HCT116 (cell line): ENCODE measurements around the gene STYXL1. TPM values are rescaled to one million over a fixed set of nuclear protein-coding genes. Genes with fewer than 3 reads are reported as not detected.

Experiments used
- ATAC-seq: fragments of 200-7000 bp; cut with Tn5 transposase; 2 replicates; pipeline ENCODE4 v1.9.1; 2020; ENCODE audit warnings: mild to moderate bottlenecking, moderate library complexity
- BruUV-seq: library from RNA; stranded (reverse); fragments of 400-500 nt; replicated peaks from 2 replicates; lab custom pipeline; 2021; lab: Mats Ljungman, UMichigan
- CTCF ChIA-PET: fragments of 300-600 bp; sonication (Branson Sonifier 250); formaldehyde crosslinking; loops from one replicate; lab custom pipeline; 2021; ENCODE audit warnings: antibody characterized with exemption; lab: Charles Lee
- POLR2A ChIA-PET: fragments of 300-600, 350-600 bp; sonication (Branson Sonifier 250); formaldehyde crosslinking; loops from one replicate; lab custom pipeline; 2021; ENCODE audit warnings: antibody characterized with exemption; lab: Charles Lee
- RAD21 ChIA-PET, 2 experiments: fragments of 300-600 bp; sonication (Branson Sonifier 250); formaldehyde crosslinking; loops; one replicate each; lab custom pipeline; 2023; ENCODE audit warnings: low total read pairs in 2 of 2; ENCODE audit not compliant: uncharacterized antibody in 2 of 2, unreplicated experiment in 2 of 2, low non-redundant PET in 1 of 2; lab: Charles Lee
- DNase-seq: peaks from one replicate; pipeline ENCODE4 v3.0.0-alpha.2; 2010; ENCODE audit warnings: low read depth, low spot score
- H2AFZ ChIP-seq: fragments of 200-600 bp; shearing (Covaris generic), sonication (generic); 2 replicates; pipeline ENCODE4 v1.6.1; 2017; ENCODE audit warnings: low read depth, mixed run types, mixed read lengths, antibody characterized with exemption, low read length; ENCODE audit not compliant: poor library complexity, severe bottlenecking
- H3K27ac ChIP-seq: 2 replicates; pipeline ENCODE4 v1.5.1; 2012; ENCODE audit warnings: low read depth, low read length
- H3K27me3 ChIP-seq: fragments of 200-600 bp; sonication (generic); 2 replicates; pipeline ENCODE4 v1.6.1; 2016; ENCODE audit warnings: mixed run types, low read length, mixed read lengths; ENCODE audit not compliant: insufficient read depth
- H3K36me3 ChIP-seq, 2 experiments: fragments of 200-500 bp in 1 of 2; fragments of 200-600 bp in 1 of 2; sonication (Bioruptor generic) in 1 of 2; sonication (generic) in 1 of 2; 2 replicates each; pipeline versions ENCODE4 v1.5.1 to v1.6.1; 2014 to 2016; ENCODE audit warnings: low read length in 2 of 2, inconsistent platforms in 1 of 2, mixed read lengths in 1 of 2, mixed run types in 1 of 2; ENCODE audit not compliant: insufficient read depth in 2 of 2, control insufficient read depth in 1 of 2
- H3K4me1 ChIP-seq, 2 experiments: fragments of 200-600 bp in 1 of 2; sonication (generic) in 1 of 2; 2 replicates each; pipeline versions ENCODE4 v1.5.1 to v1.6.1; 2012 to 2017; ENCODE audit warnings: low read length in 2 of 2, inconsistent platforms in 1 of 2, mild to moderate bottlenecking in 1 of 2, mixed read lengths in 1 of 2, mixed run types in 1 of 2, moderate library complexity in 1 of 2; ENCODE audit not compliant: insufficient read depth in 2 of 2, control insufficient read depth in 1 of 2
- H3K4me2 ChIP-seq: fragments of 200-600 bp; sonication (generic); 2 replicates; pipeline ENCODE4 v1.6.1; 2017; ENCODE audit warnings: mixed run types, low read length, mixed read lengths
- H3K4me3 ChIP-seq, 2 experiments: fragments of 200-600 bp in 1 of 2; sonication (generic) in 1 of 2; replicated peaks in 1 of 2; 2 replicates each; pipeline ENCODE4 v1.5.1; 2011 to 2016; ENCODE audit warnings: low read length in 2 of 2, control low read depth in 1 of 2, low read depth in 1 of 2, mild to moderate bottlenecking in 1 of 2, mixed read lengths in 1 of 2, mixed run types in 1 of 2
- H3K79me2 ChIP-seq: fragments of 200-600 bp; sonication (generic); 2 replicates; pipeline ENCODE4 v1.6.1; 2017; ENCODE audit warnings: mild to moderate bottlenecking, mixed run types, low read length, moderate library complexity, mixed read lengths; ENCODE audit not compliant: insufficient read depth
- H3K9ac ChIP-seq: fragments of 200-600 bp; sonication (generic); 2 replicates; pipeline ENCODE4 v1.6.1; 2016; ENCODE audit warnings: low read length, mixed read lengths
- H3K9me2 ChIP-seq: fragments of 200-600 bp; sonication (generic), shearing (Covaris generic); 2 replicates; pipeline ENCODE4 v1.6.1; 2017; ENCODE audit warnings: mixed run types, mild to moderate bottlenecking, moderate library complexity; ENCODE audit not compliant: insufficient read depth
- H3K9me3 ChIP-seq, 2 experiments: fragments of 200-500 bp in 1 of 2; fragments of 200-600 bp in 1 of 2; sonication (Bioruptor generic) in 1 of 2; sonication (generic) in 1 of 2; 2 replicates each; pipeline ENCODE4 v1.6.1; 2014 to 2017; ENCODE audit warnings: low read length in 2 of 2, mixed read lengths in 2 of 2, inconsistent platforms in 1 of 2, low read depth in 1 of 2, mild to moderate bottlenecking in 1 of 2, mixed run types in 1 of 2, moderate library complexity in 1 of 2; ENCODE audit not compliant: control insufficient read depth in 1 of 2, insufficient read depth in 1 of 2
- H4K20me1 ChIP-seq: fragments of 200-600 bp; sonication (generic), shearing (Covaris generic); 2 replicates; pipeline ENCODE4 v1.6.1; 2017; ENCODE audit warnings: mixed run types, mild to moderate bottlenecking, moderate library complexity; ENCODE audit not compliant: insufficient read depth
- CBX3 ChIP-seq: IDR thresholded peaks from 2 replicates; pipeline ENCODE4 v1.6.1; 2012; ENCODE audit warnings: low read depth
- CEBPB ChIP-seq: IDR thresholded peaks from 2 replicates; pipeline ENCODE4 v1.6.1; 2012; ENCODE audit warnings: low read depth
- EGR1 ChIP-seq: IDR thresholded peaks from 2 replicates; pipeline ENCODE4 v1.6.1; 2012; ENCODE audit warnings: low read depth
- ELF1 ChIP-seq: IDR thresholded peaks from 2 replicates; pipeline ENCODE4 v1.6.1; 2012; ENCODE audit warnings: low read depth, borderline replicate concordance
- EZH2 ChIP-seq: fragments of 200-600 bp; sonication (generic); IDR thresholded peaks from 2 replicates; pipeline ENCODE4 v1.6.1; 2017; ENCODE audit warnings: antibody characterized with exemption, mixed run types
- EZH2phosphoT487 ChIP-seq: fragments of 200-600 bp; IDR thresholded peaks from 2 replicates; pipeline ENCODE4 v1.6.1; 2018; ENCODE audit warnings: antibody characterized with exemption, borderline replicate concordance
- FOSL1 ChIP-seq: IDR thresholded peaks from 2 replicates; pipeline ENCODE4 v1.6.1; 2012; ENCODE audit warnings: low read depth
- JUND ChIP-seq: IDR thresholded peaks from 2 replicates; pipeline ENCODE4 v1.6.1; 2012
- RAD21 ChIP-seq: IDR thresholded peaks from 2 replicates; pipeline ENCODE4 v1.6.1; 2012; ENCODE audit warnings: low read depth, mild to moderate bottlenecking
- REST ChIP-seq: IDR thresholded peaks from 2 replicates; pipeline ENCODE4 v1.6.1; 2012; ENCODE audit warnings: low read depth
- SIN3A ChIP-seq: IDR thresholded peaks from 2 replicates; pipeline ENCODE4 v1.6.1; 2012; ENCODE audit warnings: low read depth
- SP1 ChIP-seq: IDR thresholded peaks from 2 replicates; pipeline ENCODE4 v1.6.1; 2012; ENCODE audit warnings: low read depth
- SRF ChIP-seq: IDR thresholded peaks from 2 replicates; pipeline ENCODE4 v1.6.1; 2012; ENCODE audit warnings: low read depth
- TCF7L2 ChIP-seq: IDR thresholded peaks from 2 replicates; pipeline ENCODE4 v1.7.0; 2011; ENCODE audit warnings: borderline replicate concordance, inconsistent platforms; ENCODE audit not compliant: insufficient read depth, insufficient read length; ENCODE audit errors: extremely low read depth
- YY1 ChIP-seq: IDR thresholded peaks from 2 replicates; pipeline ENCODE4 v1.6.1; 2011; ENCODE audit warnings: low read length, low read depth, moderate library complexity, mild to moderate bottlenecking; ENCODE audit not compliant: insufficient replicate concordance; ENCODE audit errors: extremely low read depth
- ZNF274 ChIP-seq: fragments of 200-500 bp; sonication (Bioruptor generic); IDR thresholded peaks from 2 replicates; pipeline ENCODE4 v1.6.1; 2014; ENCODE audit warnings: mild to moderate bottlenecking, low read depth, low read length, inconsistent platforms
- intact Hi-C: fragments of 100-400 bp; cut with micrococcal nuclease; formaldehyde crosslinking; loops from 2 replicates; pipeline ENCODE4 v1.10.0; 2022
- total RNA-seq: library from RNA; stranded (reverse); gene quantifications from one replicate; pipeline ENCODE4 v1.2.1, GENCODE V29; 2021; ENCODE audit not compliant: unreplicated experiment
- TF ChIP-seq, protein P1 (sequence below): IDR thresholded peaks from 2 replicates; pipeline ENCODE4 v1.6.1; 2012
- TF ChIP-seq, protein P2 (sequence below), 3 experiments: fragments of 200-600 bp in 1 of 3; sonication (generic) in 1 of 3; IDR thresholded peaks in 2 of 3; conservative IDR thresholded peaks in 1 of 3; 2 replicates each; pipeline ENCODE4 v1.5.1; 2012 to 2017; ENCODE audit warnings: low read depth in 2 of 3, low read length in 2 of 3, antibody characterized with exemption in 1 of 3, borderline replicate concordance in 1 of 3, control low read depth in 1 of 3, mild to moderate bottlenecking in 1 of 3, mixed read lengths in 1 of 3, mixed run types in 1 of 3, moderate library complexity in 1 of 3; ENCODE audit not compliant: insufficient read depth in 1 of 3
- TF ChIP-seq, protein P3 (sequence below): IDR thresholded peaks from 2 replicates; pipeline ENCODE4 v1.6.1; 2012

STYXL1 gene
- total RNA-seq, 1 experiment from 2014 or later = 32.5 TPM

DNA sequence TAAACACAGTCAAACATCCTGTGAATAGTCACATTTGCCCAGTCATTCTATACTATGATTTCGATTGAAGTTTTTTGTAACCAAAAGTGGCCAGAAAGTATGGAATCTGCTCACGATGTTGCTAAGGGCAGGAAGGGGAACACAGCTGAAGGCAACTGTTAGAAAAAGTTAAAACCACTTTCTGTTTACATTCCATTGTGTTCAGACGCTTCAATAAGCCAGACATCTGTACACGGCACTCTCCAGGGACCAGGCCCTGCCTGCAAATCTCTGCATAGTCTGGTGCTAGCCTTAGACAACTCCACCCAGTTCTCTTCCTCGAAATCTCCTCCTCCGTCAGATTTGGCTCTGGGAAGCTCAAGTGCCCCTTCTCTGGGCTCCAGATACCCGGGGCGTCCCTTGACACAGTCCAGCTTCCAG, 36.3 kb downstream of the STYXL1 start:
- CTCF ChIA-PET = interaction anchor here (1.9 kb wide), 1 partner anchor 8 kb away, joined by 8 read pairs; no protein-coding TSS in a partner anchor
- POLR2A ChIA-PET = no interaction called here
- no peak for TF ChIP-seq TCF7L2
- TF ChIP-seq JUND = no peak
- no peak for TF ChIP-seq FOSL1
- TF ChIP-seq ZNF274 = no peak
- no peak for TF ChIP-seq SP1
- no peak for TF ChIP-seq SRF
- TF ChIP-seq EGR1 = no peak
- TF ChIP-seq CBX3 = no peak
- TF ChIP-seq, protein P1, sequence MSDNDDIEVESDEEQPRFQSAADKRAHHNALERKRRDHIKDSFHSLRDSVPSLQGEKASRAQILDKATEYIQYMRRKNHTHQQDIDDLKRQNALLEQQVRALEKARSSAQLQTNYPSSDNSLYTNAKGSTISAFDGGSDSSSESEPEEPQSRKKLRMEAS = no peak
- no peak for TF ChIP-seq RAD21
- no peak for TF ChIP-seq EZH2
- TF ChIP-seq, protein P2, sequence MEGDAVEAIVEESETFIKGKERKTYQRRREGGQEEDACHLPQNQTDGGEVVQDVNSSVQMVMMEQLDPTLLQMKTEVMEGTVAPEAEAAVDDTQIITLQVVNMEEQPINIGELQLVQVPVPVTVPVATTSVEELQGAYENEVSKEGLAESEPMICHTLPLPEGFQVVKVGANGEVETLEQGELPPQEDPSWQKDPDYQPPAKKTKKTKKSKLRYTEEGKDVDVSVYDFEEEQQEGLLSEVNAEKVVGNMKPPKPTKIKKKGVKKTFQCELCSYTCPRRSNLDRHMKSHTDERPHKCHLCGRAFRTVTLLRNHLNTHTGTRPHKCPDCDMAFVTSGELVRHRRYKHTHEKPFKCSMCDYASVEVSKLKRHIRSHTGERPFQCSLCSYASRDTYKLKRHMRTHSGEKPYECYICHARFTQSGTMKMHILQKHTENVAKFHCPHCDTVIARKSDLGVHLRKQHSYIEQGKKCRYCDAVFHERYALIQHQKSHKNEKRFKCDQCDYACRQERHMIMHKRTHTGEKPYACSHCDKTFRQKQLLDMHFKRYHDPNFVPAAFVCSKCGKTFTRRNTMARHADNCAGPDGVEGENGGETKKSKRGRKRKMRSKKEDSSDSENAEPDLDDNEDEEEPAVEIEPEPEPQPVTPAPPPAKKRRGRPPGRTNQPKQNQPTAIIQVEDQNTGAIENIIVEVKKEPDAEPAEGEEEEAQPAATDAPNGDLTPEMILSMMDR (IDR thresholded peaks at IDR 0.05 in 2 of 3, conservative IDR thresholded peaks at IDR 0.05 in 1 of 3; ENCODE audit: borderline replicate concordance in 1 of 3, insufficient read depth in 1 of 3, low read depth in 2 of 3, low read length in 2 of 3) = no peak
- TF ChIP-seq, protein P3, sequence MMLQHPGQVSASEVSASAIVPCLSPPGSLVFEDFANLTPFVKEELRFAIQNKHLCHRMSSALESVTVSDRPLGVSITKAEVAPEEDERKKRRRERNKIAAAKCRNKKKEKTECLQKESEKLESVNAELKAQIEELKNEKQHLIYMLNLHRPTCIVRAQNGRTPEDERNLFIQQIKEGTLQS = no peak
- TF ChIP-seq YY1 = no peak
- TF ChIP-seq EZH2phosphoT487 = no peak
- no peak for TF ChIP-seq ELF1
- no peak for TF ChIP-seq CEBPB
- no peak for TF ChIP-seq REST
- no peak for TF ChIP-seq SIN3A
- no peaks in the 10 kb centered on the region for H3K9me3 ChIP-seq
- RAD21 ChIA-PET = no interaction called here
- no peak overlapping the region for H3K4me3 ChIP-seq
- DNase-seq (no peak), ATAC-seq (no peak)
- H3K27me3 ChIP-seq = no peaks in the 10 kb centered on the region
- intact Hi-C loops = no loop called here
- no peaks in the 10 kb centered on the region for H3K79me2 ChIP-seq
- peaks cover 15 to 24% of the 10 kb centered on the region in 2 experiments for H3K4me1 ChIP-seq
- no TSS peak for BruUV-seq
- no peaks in the 10 kb centered on the region for H3K36me3 ChIP-seq
- H3K4me2 ChIP-seq = no peak overlapping the region
- H3K9ac ChIP-seq = no peak overlapping the region
- H3K9me2 ChIP-seq = no peaks in the 10 kb centered on the region
- H2AFZ ChIP-seq = no peak overlapping the region
- no peak overlapping the region for H3K27ac ChIP-seq
- no peaks in the 10 kb centered on the region for H4K20me1 ChIP-seq
